GM18870 (cell line): Measurements from ENCODE around the gene HDAC6.

ENCODE experiments used
- ATAC-seq: cut with Tn5 transposase; IDR thresholded peaks from one replicate; pipeline ENCODE4 v1.9.1; 2021; ENCODE audit warnings: moderate library complexity; ENCODE audit not compliant: unreplicated experiment

HDAC6 gene

DNA sequence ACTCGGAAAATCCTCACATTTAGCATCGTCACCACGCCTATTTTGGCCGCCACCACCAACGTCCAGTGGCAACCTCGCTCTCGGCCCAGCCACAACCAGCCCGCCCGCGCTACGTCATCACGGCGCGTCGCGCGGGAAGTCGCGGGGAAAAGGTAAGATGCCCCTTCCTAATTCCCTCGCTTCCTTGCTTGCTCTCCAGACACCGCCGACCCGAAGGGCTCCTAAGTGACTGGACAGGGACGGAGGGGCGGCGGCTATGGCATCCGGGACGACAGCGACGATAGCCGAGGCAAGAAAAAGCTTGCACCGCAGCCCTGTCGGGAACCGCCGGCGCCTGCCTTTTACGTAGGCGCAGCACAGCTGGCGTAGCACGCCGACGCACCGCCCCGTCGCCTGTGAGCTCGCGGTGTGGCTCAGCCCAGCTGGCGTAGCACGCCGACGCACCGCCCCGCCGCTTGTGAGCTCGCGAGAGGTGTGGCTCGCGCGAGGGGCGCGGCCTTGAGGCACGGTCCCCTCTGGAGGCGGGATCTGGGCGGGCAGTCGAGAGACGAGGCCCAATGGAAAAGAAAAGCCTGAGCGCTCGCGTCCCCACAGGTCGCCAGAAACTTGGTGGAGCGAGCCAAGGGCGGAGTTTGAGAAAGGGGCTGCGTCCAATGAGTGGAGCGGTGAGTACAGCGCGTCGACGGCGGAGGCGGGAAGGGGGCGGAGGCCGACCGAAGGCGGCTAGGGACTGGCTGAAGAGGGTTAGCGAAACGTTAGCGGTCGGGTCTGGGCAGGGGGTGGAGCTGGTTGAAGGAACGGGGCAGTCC is at the start of gene HDAC6:
Gene HDAC6 (plus strand): TSS at position 788 of the 809 bp plus-strand sequence. CDS start 626 bp downstream, outside the sequence.
- ATAC-seq: peak; percentile 91

- ATAC-seq: no peak
These were observed 49.4 kb upstream of the HDAC6 start for GRCh38 chrX:48752498-48752897.

DNA sequence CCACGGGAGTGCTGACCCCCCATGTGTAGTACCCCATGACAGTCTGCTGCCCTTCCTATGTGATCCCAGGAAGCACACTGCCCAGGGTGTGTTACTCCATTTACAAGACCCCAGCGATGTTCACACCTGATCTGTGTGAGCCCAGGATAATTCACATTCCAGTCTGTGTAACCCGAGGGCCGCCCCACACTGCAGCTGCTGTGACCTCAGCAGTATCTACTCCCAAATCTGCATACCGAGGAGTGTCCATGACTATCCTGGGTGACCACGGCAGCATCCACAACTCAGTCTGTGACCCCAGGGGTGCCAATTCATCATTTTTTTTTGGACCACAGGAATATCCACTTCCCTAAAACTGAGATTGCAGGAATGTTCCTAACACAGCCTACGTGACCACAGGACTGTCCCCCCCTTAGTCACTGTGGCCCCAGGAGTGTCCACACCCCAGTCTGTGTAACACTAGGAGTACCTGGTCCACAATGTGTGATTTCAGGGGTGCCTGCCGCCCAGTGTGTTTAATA is 48.1 kb upstream of the HDAC6 start:
- ATAC-seq: no peak

- ATAC-seq: no peak
These were observed 47.6 kb upstream of the HDAC6 start for GRCh38 chrX:48754238-48754637.

- no peak for ATAC-seq
These were observed 40.0 kb upstream of the HDAC6 start, which contains the start of gene GLOD5 for GRCh38 chrX:48761674-48762471. Gene GLOD5, plus strand, starts transcription at chrX:48761747. Its CDS starts 44 bp downstream, at chrX:48761791.

DNA sequence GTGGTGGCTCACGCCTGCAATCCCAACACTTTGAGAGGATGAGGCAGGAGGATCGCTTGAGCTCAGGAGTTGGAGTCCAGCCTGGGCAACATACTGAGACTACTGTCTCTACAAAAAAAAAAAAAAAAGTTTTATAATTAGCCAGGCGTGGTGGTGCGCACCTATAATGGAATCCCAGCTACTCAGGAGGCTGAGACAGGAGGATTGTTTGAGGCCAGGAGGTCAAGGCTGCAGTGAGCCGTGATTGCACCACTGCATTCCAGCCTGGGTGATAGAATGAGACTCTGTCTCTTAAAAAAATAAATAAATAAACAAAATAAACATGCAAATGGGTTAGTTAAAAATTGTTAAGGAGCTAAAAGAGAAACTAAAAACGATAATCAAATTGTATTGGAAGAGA is 32.6 kb upstream of the HDAC6 start:
- ATAC-seq: no peak

- no peak for ATAC-seq
These were observed 31.6 kb upstream of the HDAC6 start for GRCh38 chrX:48770296-48770695.

DNA sequence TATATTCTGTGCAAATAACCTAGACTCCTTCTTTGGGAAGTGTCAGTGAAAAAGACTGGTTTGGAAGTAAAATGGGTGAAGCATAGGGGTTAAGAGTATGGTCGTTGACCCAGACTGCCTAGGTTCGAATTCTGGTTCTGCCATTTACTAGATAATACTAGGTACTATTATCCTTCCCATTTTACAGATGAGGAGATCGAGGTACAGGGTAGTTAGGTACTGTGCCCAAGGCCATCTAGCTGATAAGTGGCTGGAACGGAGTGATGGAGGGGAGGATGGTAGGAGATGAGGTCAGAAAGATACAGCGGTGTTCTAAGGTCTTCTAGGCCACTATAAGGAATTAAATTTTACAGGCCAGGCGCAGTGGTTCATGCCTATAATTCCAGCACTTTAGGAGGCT is 29.3 kb upstream of the HDAC6 start:
- no peak for ATAC-seq

DNA sequence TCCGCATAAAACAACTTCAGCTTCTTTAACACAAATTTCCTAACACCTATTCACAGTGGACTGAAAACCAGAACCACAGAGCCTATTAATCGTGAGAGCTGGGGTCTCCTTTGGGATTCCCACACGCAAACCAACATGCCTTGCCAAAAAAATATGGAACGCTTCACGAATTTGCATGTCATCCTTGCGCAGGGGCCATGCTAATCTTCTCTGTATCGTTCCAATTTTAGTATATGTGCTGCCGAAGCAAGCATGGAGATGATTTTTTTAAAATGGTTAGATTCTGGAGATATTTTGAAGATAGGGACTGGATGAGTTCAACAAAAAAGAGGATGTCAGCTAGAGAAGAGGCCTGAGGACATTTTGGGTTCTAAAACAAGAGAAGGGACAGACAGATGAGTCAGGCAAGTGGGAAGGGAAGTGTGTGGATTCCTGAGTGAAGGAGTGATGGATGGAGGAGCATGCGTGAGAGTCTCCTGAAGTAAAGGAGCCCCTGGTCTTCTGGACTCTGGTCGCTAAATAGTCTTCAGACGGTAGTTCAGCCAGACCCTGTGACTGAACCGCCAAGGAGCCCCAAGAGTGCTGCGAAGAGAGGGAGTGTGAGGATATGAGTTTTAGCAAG is 24.9 kb upstream of the HDAC6 start:
- no peak for ATAC-seq

GRCh38 chrX:48779399-48779798 is 22.5 kb upstream of the HDAC6 start:
- no peak for ATAC-seq

DNA sequence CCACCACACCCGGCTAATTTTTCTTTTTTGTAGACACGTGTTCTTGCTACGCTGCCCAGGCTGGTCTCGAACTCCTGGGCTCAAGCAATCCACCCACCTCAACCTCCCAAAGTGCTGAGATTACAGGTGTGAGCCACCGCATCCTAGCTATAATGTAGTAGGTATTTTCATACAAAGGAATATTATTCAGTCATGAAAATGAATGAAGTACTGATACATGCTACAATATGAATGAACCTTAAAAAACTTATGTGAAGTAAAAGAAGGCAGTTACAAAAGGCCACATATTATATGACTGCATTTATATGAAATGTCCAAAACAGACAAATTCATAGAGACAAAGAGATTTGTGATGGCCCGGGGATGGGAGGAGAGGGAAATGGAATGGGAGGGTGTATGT is 20.2 kb upstream of the HDAC6 start:
- ATAC-seq: no peak

GRCh38 chrX:48782216-48782615 is 19.7 kb upstream of the HDAC6 start:
- ATAC-seq: no peak

- ATAC-seq: no peak
These were observed 19.1 kb upstream of the HDAC6 start for GRCh38 chrX:48782795-48783194.

- ATAC-seq: no peak
These were observed 17.1 kb upstream of the HDAC6 start for GRCh38 chrX:48784726-48785125.

DNA sequence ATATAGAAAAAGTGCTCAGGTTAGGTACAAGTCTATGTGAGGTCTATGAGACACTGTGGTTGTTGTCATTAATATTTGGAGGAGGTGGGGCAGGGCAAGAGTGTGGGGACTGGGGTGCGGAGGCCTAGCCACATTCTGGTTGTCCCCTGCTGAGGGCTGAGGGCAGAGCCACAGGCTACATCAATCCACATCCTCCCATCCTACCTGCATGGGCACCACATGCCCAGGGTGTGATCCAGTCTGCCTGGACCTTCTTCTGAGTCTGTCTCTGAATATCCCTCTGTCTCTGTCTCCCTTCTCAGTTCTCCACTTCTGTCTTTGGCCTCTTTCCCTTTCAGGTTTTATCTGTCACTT is 16.7 kb upstream of the HDAC6 start:
- ATAC-seq: no peak

DNA sequence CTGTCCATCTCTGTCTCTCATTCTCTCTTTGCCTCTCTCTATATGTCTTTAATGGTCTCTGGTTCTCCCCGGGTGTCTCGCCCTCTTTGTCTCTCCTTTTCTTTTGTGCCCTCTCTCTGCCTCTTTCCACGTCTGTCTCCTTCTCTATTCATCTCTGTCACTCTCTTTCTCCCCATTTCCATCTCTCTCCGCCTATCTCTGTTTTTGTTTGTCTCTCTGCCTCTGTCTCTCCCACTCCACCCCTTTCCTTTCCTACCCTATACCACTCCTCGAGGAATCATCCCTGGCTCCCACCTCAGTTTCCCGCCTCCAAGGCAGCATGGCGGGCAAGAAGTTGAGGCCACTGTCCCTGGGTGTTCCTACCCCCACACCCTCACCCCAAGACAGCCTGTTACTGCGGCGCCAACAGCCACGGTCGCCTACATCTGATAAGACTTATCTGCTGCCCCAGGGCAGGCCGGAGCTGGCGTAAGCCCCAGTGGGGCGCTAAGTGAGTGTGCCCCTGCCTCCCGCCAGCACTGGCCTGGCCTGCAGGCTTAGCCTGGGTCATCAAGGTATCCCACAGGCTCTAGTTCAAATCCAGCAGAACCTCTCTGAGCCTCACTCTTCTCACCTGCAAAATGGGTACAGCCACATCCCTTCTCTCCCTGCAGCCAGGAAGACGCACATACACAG is 16.2 kb upstream of the HDAC6 start:
- ATAC-seq: no peak

DNA sequence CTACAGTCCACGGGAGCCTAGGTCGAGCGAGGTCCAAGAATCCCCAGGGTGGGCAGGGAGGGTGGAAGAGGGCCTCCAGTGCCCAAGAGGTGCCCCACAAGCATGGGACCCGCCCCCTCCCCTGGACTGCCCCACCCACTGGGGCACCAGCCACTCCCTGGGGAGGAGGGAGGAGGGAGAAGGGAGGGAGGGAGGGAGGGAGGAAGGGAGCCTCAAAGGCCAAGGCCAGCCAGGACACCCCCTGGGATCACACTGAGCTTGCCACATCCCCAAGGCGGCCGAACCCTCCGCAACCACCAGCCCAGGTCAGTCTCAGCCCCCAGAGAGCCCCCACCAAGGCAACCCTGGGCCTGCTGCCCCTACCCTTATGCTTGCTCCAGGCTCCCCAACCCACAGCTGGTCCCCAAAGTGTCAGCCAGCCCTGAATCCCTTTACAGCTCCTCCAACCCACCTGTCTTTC is 15.5 kb upstream of the HDAC6 start, which contains the start of gene GATA1:
Gene GATA1 (plus strand): TSS at position 250 of the 460 bp plus-strand sequence. CDS start 4,520 bp downstream, outside the sequence.
- ATAC-seq: no peak

DNA sequence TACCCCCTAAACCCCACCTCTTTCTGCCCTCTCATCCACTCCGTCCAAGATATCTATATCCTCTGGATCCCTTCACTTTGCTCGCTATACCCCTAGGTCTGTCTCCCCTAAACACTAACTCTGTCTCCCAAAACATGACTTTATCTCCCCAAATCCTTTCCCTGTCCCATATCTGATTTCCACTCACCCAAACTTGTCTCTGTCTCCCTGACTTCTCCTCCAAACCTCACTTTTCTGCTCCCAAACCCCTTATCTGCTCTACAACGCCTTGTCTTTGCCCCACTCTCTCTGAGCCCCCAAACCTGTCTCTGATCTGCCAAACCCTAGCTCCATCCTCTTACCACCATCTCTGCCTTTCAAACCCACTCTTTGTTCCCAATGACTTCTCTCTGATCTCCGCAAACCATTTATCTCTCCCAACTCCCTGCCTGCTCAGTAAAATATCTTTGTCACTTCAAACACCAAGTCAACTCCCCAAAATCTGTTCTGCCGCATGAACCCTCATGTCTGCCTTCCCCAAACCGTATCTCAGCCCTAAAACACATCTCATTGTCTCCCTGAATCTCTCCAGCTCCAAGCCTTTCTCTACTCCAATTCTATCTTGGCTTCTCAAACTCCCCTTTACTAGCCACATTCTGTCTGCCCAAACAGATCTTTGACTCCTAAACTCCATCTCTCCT is 14.9 kb upstream of the HDAC6 start:
- ATAC-seq: no peak

- ATAC-seq: no peak
These were observed 14.1 kb upstream of the HDAC6 start for GRCh38 chrX:48787505-48788443.
